HG03520 (cell line): Measurements from ENCODE around the gene GDE1.
"Not testable (repeated sequence)": the region's sequence is repeated elsewhere in the genome, so short reads cannot be mapped to it uniquely, and the experiment has no call there.

ENCODE experiments used
- ATAC-seq: cut with Tn5 transposase; IDR thresholded peaks from one replicate; pipeline ENCODE4 v1.9.1; 2021; ENCODE audit warnings: mild to moderate bottlenecking, moderate library complexity; ENCODE audit not compliant: unreplicated experiment

The GDE1 gene

GRCh38 chr16:19521471-19522396 lies at the start of gene GDE1:
Gene GDE1, minus strand, starts transcription at chr16:19522098. Its CDS starts 134 bp downstream, at chr16:19521964.
- ATAC-seq: peak; percentile 73

- ATAC-seq: no peak
These were observed 45.7 kb upstream of the GDE1 start for GRCh38 chr16:19567560-19567959.

GRCh38 chr16:19566362-19566761 lies 44.5 kb upstream of the GDE1 start:
- no peak for ATAC-seq

- ATAC-seq: no peak
These were observed 41.5 kb upstream of the GDE1 start for GRCh38 chr16:19563377-19563776.

GRCh38 chr16:19560078-19560477 lies 38.2 kb upstream of the GDE1 start:
- ATAC-seq: no peak

GRCh38 chr16:19559242-19559910 lies 37.5 kb upstream of the GDE1 start:
- ATAC-seq: no peak

GRCh38 chr16:19555938-19556771 lies 34.3 kb upstream of the GDE1 start:
- ATAC-seq: no peak

GRCh38 chr16:19555186-19555937 lies 33.5 kb upstream of the GDE1 start, which contains the start of gene VPS35L:
Gene VPS35L, plus strand, starts transcription at chr16:19555703. Its CDS starts 27 bp downstream, at chr16:19555730.
- ATAC-seq: peak; percentile 93

- no peak for ATAC-seq
These were observed 27.8 kb upstream of the GDE1 start for GRCh38 chr16:19549673-19550072.

- no peak for ATAC-seq
These were observed 26.2 kb upstream of the GDE1 start for GRCh38 chr16:19548144-19548543.

- not testable (repeated sequence) for ATAC-seq
These were observed 21.5 kb upstream of the GDE1 start for GRCh38 chr16:19543278-19543996.

- ATAC-seq: no peak
These were observed 20.4 kb upstream of the GDE1 start for GRCh38 chr16:19542138-19542821.

- ATAC-seq: no peak
These were observed 18.5 kb upstream of the GDE1 start for GRCh38 chr16:19540241-19540970.

- ATAC-seq: no peak
These were observed 10.7 kb upstream of the GDE1 start for GRCh38 chr16:19532601-19533000.

GRCh38 chr16:19528666-19529065 lies 6.8 kb upstream of the GDE1 start:
- ATAC-seq: no peak

GRCh38 chr16:19527161-19527560 lies 5.3 kb upstream of the GDE1 start:
- no peak for ATAC-seq

- no peak for ATAC-seq
These were observed 3.5 kb upstream of the GDE1 start for GRCh38 chr16:19525385-19525723.

- no peak for ATAC-seq
These were observed 2.9 kb upstream of the GDE1 start for GRCh38 chr16:19524616-19525384.
